Measurements from ENCODE around the gene HSPB1.
A peak's percentile ranks its signal among the peaks of the same experiment; 100 is the strongest.
"Not testable (repeated sequence)": the region's sequence is repeated elsewhere in the genome, so short reads cannot be mapped to it uniquely, and the experiment has no call there.

The HSPB1 gene

GRCh38 chr7:76267107-76267893 is 35.2 kb upstream of the HSPB1 start:
- H3K27me3 ChIP-seq (ENCODE audit: control insufficient read depth in 2 of 2, insufficient read depth in 2 of 2, low read length in 2 of 2), result peaks cover 20 to 25% of the 10 kb centered on the region in 2 donors
- no peaks in the 10 kb centered on the region for H3K36me3 ChIP-seq (ENCODE audit: control insufficient read depth in 2 of 2, insufficient read depth in 2 of 2, low read length in 2 of 2)
- H3K9me3 ChIP-seq (ENCODE audit: control insufficient read depth in 2 of 2, low read length in 2 of 2), result no peaks in the 10 kb centered on the region
- peaks cover 0 to 3% of the 10 kb centered on the region in 2 donors for H3K4me1 ChIP-seq (ENCODE audit: control insufficient read depth in 2 of 2, insufficient read depth in 2 of 2, low read length in 2 of 2)
- peak overlapping the region in 1 of 2 donors; percentile 35 for H3K4me3 ChIP-seq (ENCODE audit: low read length in 2 of 2)
- H3K27ac ChIP-seq (ENCODE audit: low read depth in 2 of 2, low read length in 2 of 2), result no peak overlapping the region
- H3K9ac ChIP-seq (ENCODE audit: low read depth in 1 of 2, low read length in 2 of 2), result no peak overlapping the region

GRCh38 chr7:76267894-76268183 is 34.6 kb upstream of the HSPB1 start:
- H3K9ac ChIP-seq (ENCODE audit: low read depth in 1 of 2, low read length in 2 of 2), result no peak overlapping the region
- peaks cover 0 to 3% of the 10 kb centered on the region in 2 donors for H3K4me1 ChIP-seq (ENCODE audit: control insufficient read depth in 2 of 2, insufficient read depth in 2 of 2, low read length in 2 of 2)
- peaks cover 20 to 25% of the 10 kb centered on the region in 2 donors for H3K27me3 ChIP-seq (ENCODE audit: control insufficient read depth in 2 of 2, insufficient read depth in 2 of 2, low read length in 2 of 2)
- no peaks in the 10 kb centered on the region for H3K9me3 ChIP-seq (ENCODE audit: control insufficient read depth in 2 of 2, low read length in 2 of 2)
- no peaks in the 10 kb centered on the region for H3K36me3 ChIP-seq (ENCODE audit: control insufficient read depth in 2 of 2, insufficient read depth in 2 of 2, low read length in 2 of 2)
- no peak overlapping the region for H3K27ac ChIP-seq (ENCODE audit: low read depth in 2 of 2, low read length in 2 of 2)
- H3K4me3 ChIP-seq (ENCODE audit: low read length in 2 of 2), result no peak overlapping the region

DNA sequence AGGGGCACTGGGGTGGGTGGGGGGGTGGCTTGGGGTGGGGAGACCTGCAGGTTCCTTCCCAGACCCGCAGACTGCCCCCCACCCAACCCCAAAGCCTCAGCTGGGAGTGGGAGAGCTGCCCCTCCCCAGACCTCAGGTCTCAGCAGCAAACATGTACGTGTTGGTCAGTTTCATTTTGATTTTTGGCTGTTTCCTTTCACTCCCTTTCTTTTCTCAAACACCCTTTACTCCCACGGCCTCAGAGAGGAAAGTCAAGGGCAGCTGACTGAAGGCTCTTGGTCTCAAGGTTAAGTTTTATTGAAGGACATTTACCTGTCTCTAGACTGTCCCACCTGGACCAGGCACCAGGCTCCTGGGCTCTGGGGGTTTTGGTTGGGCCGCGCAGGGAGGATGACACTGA is 34.1 kb upstream of the HSPB1 start:
- Histone ChIP-seq H3K4me3 (ENCODE audit: low read length in 2 of 2) (no peak overlapping the region), H3K27me3 (ENCODE audit: control insufficient read depth in 2 of 2, insufficient read depth in 2 of 2, low read length in 2 of 2) (peaks cover 20 to 29% of the 10 kb centered on the region in 2 donors), H3K9me3 (ENCODE audit: control insufficient read depth in 2 of 2, low read length in 2 of 2) (no peaks in the 10 kb centered on the region), H3K4me1 (ENCODE audit: control insufficient read depth in 2 of 2, insufficient read depth in 2 of 2, low read length in 2 of 2) (peaks cover 0 to 3% of the 10 kb centered on the region in 2 donors), H3K27ac (ENCODE audit: low read depth in 2 of 2, low read length in 2 of 2) (no peak overlapping the region), H3K9ac (ENCODE audit: low read depth in 1 of 2, low read length in 2 of 2) (no peak overlapping the region), H3K36me3 (ENCODE audit: control insufficient read depth in 2 of 2, insufficient read depth in 2 of 2, low read length in 2 of 2) (no peaks in the 10 kb centered on the region)

- no peak overlapping the region for H3K4me3 ChIP-seq (ENCODE audit: low read length in 2 of 2)
- no peak overlapping the region for H3K27ac ChIP-seq (ENCODE audit: low read depth in 2 of 2, low read length in 2 of 2)
- peaks cover 0 to 3% of the 10 kb centered on the region in 2 donors for H3K4me1 ChIP-seq (ENCODE audit: control insufficient read depth in 2 of 2, insufficient read depth in 2 of 2, low read length in 2 of 2)
- H3K27me3 ChIP-seq (ENCODE audit: control insufficient read depth in 2 of 2, insufficient read depth in 2 of 2, low read length in 2 of 2), result peaks cover 21 to 30% of the 10 kb centered on the region in 2 donors
- no peaks in the 10 kb centered on the region for H3K36me3 ChIP-seq (ENCODE audit: control insufficient read depth in 2 of 2, insufficient read depth in 2 of 2, low read length in 2 of 2)
- no peaks in the 10 kb centered on the region for H3K9me3 ChIP-seq (ENCODE audit: control insufficient read depth in 2 of 2, low read length in 2 of 2)
- no peak overlapping the region for H3K9ac ChIP-seq (ENCODE audit: low read depth in 1 of 2, low read length in 2 of 2)
Measured at GRCh38 chr7:76269895-76270294, 32.6 kb upstream of the HSPB1 start.

GRCh38 chr7:76271384-76271783 is 31.1 kb upstream of the HSPB1 start:
- peaks cover 25 to 26% of the 10 kb centered on the region in 2 donors for H3K27me3 ChIP-seq (ENCODE audit: control insufficient read depth in 2 of 2, insufficient read depth in 2 of 2, low read length in 2 of 2)
- not testable (repeated sequence) for H3K27ac ChIP-seq (ENCODE audit: low read depth in 2 of 2, low read length in 2 of 2)

DNA sequence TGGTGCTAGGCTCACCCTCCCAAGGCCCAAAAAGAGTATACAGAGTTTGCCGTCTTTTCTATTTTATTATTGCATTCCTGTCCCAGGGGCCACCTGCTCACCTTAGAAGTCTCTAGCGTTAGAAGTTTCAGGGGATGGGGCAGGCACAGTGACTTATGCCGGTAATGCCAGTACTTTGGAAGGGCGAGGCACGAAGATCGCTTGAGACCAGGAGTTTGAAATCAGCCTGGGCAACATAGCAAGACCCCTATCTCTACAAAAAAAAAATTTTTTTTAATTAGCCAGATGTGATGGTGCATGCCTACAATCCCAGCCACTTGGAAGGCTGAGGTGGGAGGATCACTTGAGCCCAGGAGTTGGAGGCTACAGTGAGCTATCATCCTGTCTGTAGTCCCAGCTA is 30.3 kb upstream of the HSPB1 start:
- Histone ChIP-seq H3K9me3 (ENCODE audit: control insufficient read depth in 2 of 2, low read length in 2 of 2) (no peaks in the 10 kb centered on the region), H3K27ac (ENCODE audit: low read depth in 2 of 2, low read length in 2 of 2) (no peak overlapping the region), H3K27me3 (ENCODE audit: control insufficient read depth in 2 of 2, insufficient read depth in 2 of 2, low read length in 2 of 2) (peaks cover 23 to 26% of the 10 kb centered on the region in 2 donors), H3K4me1 (ENCODE audit: control insufficient read depth in 2 of 2, insufficient read depth in 2 of 2, low read length in 2 of 2) (no peaks in the 10 kb centered on the region), H3K9ac (ENCODE audit: low read depth in 1 of 2, low read length in 2 of 2) (no peak overlapping the region), H3K4me3 (ENCODE audit: low read length in 2 of 2) (no peak overlapping the region), H3K36me3 (ENCODE audit: control insufficient read depth in 2 of 2, insufficient read depth in 2 of 2, low read length in 2 of 2) (no peaks in the 10 kb centered on the region)

More at GRCh38 chr7:76271384-76271783, 31.1 kb upstream of the HSPB1 start:
- not testable (repeated sequence) for H3K36me3 ChIP-seq (ENCODE audit: control insufficient read depth in 2 of 2, insufficient read depth in 2 of 2, low read length in 2 of 2); H3K9ac ChIP-seq (ENCODE audit: low read depth in 1 of 2, low read length in 2 of 2); H3K4me1 ChIP-seq (ENCODE audit: control insufficient read depth in 2 of 2, insufficient read depth in 2 of 2, low read length in 2 of 2); H3K9me3 ChIP-seq (ENCODE audit: control insufficient read depth in 2 of 2, low read length in 2 of 2); H3K4me3 ChIP-seq (ENCODE audit: low read length in 2 of 2)

DNA sequence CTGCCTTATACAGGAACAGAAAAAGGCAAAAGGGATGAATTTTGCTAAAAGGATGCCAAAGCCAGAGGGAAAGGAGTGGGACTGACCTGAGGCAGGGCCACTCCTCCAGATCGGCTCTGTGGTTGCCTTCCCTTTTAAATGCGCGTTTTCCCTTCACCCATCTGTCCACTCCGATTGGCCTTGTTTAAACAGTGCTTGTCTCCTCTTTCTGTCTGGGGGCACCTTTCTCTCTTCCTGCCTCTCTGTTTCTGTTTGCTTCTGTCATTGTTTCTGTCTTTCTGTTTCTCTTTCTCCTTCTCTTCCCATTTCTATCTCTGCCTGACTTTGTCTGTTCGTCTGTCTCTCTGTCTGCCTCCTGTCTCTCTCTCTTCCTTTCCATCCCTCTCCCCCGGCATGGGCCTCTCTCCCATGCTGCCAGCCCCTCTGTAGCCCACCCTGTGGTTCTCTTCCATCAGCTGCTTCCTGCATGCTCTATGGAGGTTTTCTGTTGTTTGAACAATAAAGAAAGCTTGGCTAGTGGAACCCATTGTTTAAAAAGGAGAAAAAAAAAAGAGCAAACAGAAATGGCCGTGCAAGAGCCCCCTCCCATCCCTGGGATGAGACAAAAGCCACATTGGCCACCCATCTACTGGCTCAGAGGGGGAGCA is 29.5 kb upstream of the HSPB1 start:
- Histone ChIP-seq H3K27ac (ENCODE audit: low read depth in 2 of 2, low read length in 2 of 2) (no peak overlapping the region), H3K9me3 (ENCODE audit: control insufficient read depth in 2 of 2, low read length in 2 of 2) (no peaks in the 10 kb centered on the region), H3K9ac (ENCODE audit: low read depth in 1 of 2, low read length in 2 of 2) (no peak overlapping the region), H3K4me1 (ENCODE audit: control insufficient read depth in 2 of 2, insufficient read depth in 2 of 2, low read length in 2 of 2) (no peaks in the 10 kb centered on the region), H3K27me3 (ENCODE audit: control insufficient read depth in 2 of 2, insufficient read depth in 2 of 2, low read length in 2 of 2) (peaks cover 22 to 26% of the 10 kb centered on the region in 2 donors), H3K4me3 (ENCODE audit: low read length in 2 of 2) (no peak overlapping the region), H3K36me3 (ENCODE audit: control insufficient read depth in 2 of 2, insufficient read depth in 2 of 2, low read length in 2 of 2) (no peaks in the 10 kb centered on the region)

GRCh38 chr7:76273503-76273902 is 29.0 kb upstream of the HSPB1 start:
- Histone ChIP-seq H3K36me3 (ENCODE audit: control insufficient read depth in 2 of 2, insufficient read depth in 2 of 2, low read length in 2 of 2) (no peaks in the 10 kb centered on the region), H3K9ac (ENCODE audit: low read depth in 1 of 2, low read length in 2 of 2) (no peak overlapping the region), H3K27me3 (ENCODE audit: control insufficient read depth in 2 of 2, insufficient read depth in 2 of 2, low read length in 2 of 2) (peaks cover 23 to 25% of the 10 kb centered on the region in 2 donors), H3K27ac (ENCODE audit: low read depth in 2 of 2, low read length in 2 of 2) (no peak overlapping the region), H3K4me1 (ENCODE audit: control insufficient read depth in 2 of 2, insufficient read depth in 2 of 2, low read length in 2 of 2) (no peaks in the 10 kb centered on the region), H3K9me3 (ENCODE audit: control insufficient read depth in 2 of 2, low read length in 2 of 2) (no peaks in the 10 kb centered on the region), H3K4me3 (ENCODE audit: low read length in 2 of 2) (no peak overlapping the region)

DNA sequence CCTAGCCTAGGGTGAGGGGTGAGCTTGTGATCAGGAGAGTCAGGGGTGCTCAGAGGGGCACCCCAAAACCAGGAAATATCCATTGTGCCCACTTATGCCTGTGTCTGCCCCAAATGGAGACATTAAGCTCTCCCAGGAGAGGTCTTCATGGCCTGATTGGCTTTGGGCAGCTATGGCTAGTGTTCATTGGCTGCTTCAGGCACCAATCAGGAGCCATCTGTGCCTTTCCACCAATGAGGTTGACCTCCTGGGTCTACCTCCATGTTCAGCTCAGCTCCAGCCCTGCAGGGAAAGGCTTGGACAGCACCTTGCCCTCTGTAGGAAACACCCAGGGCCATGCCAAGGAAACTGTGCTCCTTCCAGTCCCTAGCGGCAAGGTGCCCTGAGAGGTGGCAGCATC is 23.9 kb upstream of the HSPB1 start:
- Histone ChIP-seq H3K27me3 (ENCODE audit: control insufficient read depth in 2 of 2, insufficient read depth in 2 of 2, low read length in 2 of 2) (peaks cover 12 to 21% of the 10 kb centered on the region in 2 donors), H3K27ac (ENCODE audit: low read depth in 2 of 2, low read length in 2 of 2) (no peak overlapping the region), H3K9me3 (ENCODE audit: control insufficient read depth in 2 of 2, low read length in 2 of 2) (no peaks in the 10 kb centered on the region), H3K9ac (ENCODE audit: low read depth in 1 of 2, low read length in 2 of 2) (no peak overlapping the region), H3K4me3 (ENCODE audit: low read length in 2 of 2) (no peak overlapping the region), H3K4me1 (ENCODE audit: control insufficient read depth in 2 of 2, insufficient read depth in 2 of 2, low read length in 2 of 2) (no peaks in the 10 kb centered on the region), H3K36me3 (ENCODE audit: control insufficient read depth in 2 of 2, insufficient read depth in 2 of 2, low read length in 2 of 2) (no peaks in the 10 kb centered on the region)

- peaks cover 17 to 23% of the 10 kb centered on the region in 2 donors for H3K27me3 ChIP-seq (ENCODE audit: control insufficient read depth in 2 of 2, insufficient read depth in 2 of 2, low read length in 2 of 2)
Measured at GRCh38 chr7:76280408-76280807, 22.1 kb upstream of the HSPB1 start.

More at GRCh38 chr7:76280408-76280807, 22.1 kb upstream of the HSPB1 start:
- Histone ChIP-seq H3K4me1 (ENCODE audit: control insufficient read depth in 2 of 2, insufficient read depth in 2 of 2, low read length in 2 of 2) (no peaks in the 10 kb centered on the region), H3K36me3 (ENCODE audit: control insufficient read depth in 2 of 2, insufficient read depth in 2 of 2, low read length in 2 of 2) (no peaks in the 10 kb centered on the region), H3K9ac (ENCODE audit: low read depth in 1 of 2, low read length in 2 of 2) (no peak overlapping the region), H3K27ac (ENCODE audit: low read depth in 2 of 2, low read length in 2 of 2) (no peak overlapping the region), H3K4me3 (ENCODE audit: low read length in 2 of 2) (no peak overlapping the region), H3K9me3 (ENCODE audit: control insufficient read depth in 2 of 2, low read length in 2 of 2) (no peaks in the 10 kb centered on the region)

Measured in mucosa of rectum (tissue), 2 donors.